Inferior parietal cortex (tissue), 1 donor: ENCODE results near the gene ATP1A1.

ENCODE experiments used
- DNase-seq: peaks from one replicate; pipeline ENCODE4 v3.0.0-alpha.2; 2016; ENCODE audit errors: extremely low spot score

Gene ATP1A1

DNA sequence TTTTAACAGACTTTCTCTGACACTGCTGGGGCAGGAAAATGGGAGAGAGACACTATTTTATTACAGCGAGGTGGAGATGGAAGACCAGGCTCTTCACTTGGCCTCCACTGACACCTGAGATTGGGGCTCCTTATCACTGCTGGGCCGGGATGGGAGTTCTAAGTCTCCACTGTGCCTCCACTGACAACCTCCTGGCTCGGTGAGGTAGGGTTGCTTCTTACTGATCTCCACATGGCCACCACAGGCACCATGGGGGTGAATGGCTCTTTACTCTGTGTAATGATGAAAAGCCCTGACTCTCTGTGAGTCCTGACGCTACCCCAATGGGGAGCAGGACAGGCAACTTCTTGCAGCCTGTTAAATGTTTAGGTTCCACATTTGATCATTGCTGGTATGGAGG, 67.7 kb downstream of the ATP1A1 start:
- DNase-seq, result no peak

DNA sequence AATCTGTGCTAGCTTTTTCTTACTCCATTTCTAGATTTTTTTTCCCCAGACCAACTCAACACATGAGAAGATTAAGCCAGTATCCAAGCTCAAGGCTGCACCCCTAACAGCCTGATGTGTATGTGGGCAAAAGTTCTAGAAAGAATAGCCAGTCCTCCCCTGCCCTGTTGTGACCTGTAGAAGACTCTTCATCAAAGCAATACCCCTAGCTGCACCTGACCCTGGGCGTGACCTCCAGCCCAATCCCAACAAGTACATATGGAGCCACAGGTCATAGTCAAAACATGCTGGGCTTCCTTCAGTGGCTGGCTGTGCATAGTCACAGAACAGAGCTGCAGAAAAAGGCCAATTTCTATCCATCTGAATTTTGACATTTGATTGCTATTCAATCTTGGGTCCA, 72.5 kb downstream of the ATP1A1 start:
- DNase-seq, result no peak

- DNase-seq, result no peak
These were observed 73.6 kb downstream of the ATP1A1 start for GRCh38 chr1:116446686-116447085.

DNA sequence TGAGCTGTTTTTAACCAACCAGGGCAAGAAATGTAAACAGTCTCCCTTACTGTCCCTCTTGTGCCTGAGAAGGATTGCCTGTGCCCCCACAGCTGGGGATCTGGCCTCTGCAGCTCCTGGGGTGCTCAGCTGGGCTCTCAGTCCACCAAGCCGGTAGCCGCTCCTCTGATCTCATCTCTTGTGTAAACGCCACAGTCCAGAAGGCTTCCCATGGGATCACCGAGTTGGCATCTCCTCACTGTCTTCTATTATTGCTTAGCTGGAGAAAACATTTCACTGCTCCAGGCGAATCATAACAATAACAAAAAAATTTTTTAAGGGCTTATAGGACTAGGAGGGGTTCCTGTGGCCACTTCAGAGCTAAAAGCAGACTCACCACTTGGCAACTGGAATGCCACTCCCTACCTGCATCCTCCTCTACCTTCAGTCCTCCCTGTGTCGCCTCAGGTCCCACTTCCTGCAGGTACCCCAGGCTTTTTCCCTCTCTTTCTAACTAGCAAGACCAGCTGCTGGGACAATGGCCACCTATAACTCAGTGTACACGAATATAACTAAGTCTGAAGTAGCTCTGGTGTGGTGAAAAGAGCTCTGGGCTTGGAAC, 75.8 kb downstream of the ATP1A1 start:
- no peak for DNase-seq

DNA sequence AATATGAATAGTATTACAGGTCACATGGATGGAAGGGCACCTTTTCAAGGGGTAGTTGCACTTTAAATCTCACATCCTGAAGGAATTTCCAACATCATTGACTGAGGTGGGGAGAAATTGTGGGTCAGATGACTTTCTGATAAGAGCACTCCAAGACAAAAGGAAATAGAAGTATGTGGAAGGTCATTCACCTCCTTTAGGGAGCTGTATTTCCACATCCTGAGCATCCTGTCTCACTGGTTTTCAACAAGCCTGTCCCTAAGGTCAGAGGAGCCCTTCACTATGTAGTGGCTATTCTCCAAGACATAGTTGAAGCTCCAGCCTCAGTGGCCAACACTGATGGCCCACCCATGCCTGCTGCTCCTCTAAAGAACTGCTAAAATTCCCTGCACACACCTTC, 76.5 kb downstream of the ATP1A1 start:
- no peak for DNase-seq

GRCh38 chr1:116451702-116452101, 78.7 kb downstream of the ATP1A1 start:
- DNase-seq, result no peak

DNA sequence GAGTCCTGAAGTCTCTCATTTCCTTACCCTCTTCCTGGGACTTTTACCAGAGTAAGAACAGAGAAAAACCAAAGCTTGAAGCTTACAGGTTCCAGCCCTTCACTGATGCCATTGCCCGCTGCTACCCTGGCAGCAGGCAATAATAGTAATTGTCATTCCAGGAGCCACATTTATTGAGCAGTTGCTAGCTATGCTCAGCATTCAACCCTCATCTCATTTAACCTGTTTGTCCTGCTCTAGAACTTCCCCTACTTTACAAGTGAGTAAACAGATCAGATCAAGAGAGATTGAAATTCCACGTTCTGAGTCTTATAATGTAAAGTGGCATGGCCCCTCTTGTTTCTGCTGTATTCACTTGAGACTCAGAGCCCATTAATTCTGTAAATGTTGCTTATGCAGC, 80.4 kb downstream of the ATP1A1 start:
- DNase-seq, result no peak

DNA sequence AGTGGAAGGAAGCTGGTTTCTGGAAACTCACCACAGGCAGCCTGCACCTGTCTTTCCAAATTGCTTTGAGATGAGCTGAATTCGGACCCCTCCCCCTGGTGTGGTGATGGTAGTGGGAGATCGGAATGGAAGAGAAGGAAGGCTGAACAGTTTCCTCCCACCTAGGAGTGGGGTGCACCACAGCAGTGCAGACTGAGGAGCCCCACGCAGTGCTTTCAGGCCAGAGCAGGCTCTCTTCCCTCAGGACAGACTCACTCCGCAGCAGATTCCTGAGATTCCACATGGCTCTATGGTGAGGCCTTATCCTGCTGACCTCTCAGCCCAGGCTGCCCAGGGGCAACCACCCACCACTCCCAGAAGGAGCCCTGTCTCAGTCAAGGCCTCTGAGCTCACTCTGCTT, 80.9 kb downstream of the ATP1A1 start:
- no peak for DNase-seq
